ENCODE measurements around the gene MDM1. TPM values are rescaled to one million over a fixed set of nuclear protein-coding genes. Genes with fewer than 3 reads are reported as not detected.

Gene MDM1
- total RNA-seq, 1 experiment from 2014 or later, result 10.6 TPM

GRCh38 chr12:68358532-68359485 lies 26.6 kb upstream of the MDM1 start:
- Histone ChIP-seq H3K4me1 (ENCODE audit: insufficient read depth, low read length) (no peaks in the 10 kb centered on the region; the same call in 1 of the 2 replicates), H2BK20ac (ENCODE audit: low read depth, low read length, poor library complexity, severe bottlenecking) (no peak overlapping the region), H3K4me2 (ENCODE audit: insufficient read depth, insufficient read length, low read length) (peak overlapping the region; percentile 70), H3K79me2 (ENCODE audit: insufficient read depth, low read length) (no peaks in the 10 kb centered on the region; the same call in 1 of the 2 replicates), H2BK120ac (ENCODE audit: low read depth, low read length, poor library complexity, severe bottlenecking) (no peak overlapping the region), H3T11ph (ENCODE audit: low read length) (peak overlapping the region; percentile 62), H3K4ac (ENCODE audit: low read depth, low read length) (no peak overlapping the region; the same call in 1 of the 2 replicates), H2AK5ac (ENCODE audit: insufficient read length, low read length) (no peak overlapping the region), H3K9me3 (ENCODE audit: control insufficient read depth, low read depth, low read length) (no peaks in the 10 kb centered on the region), H3K18ac (ENCODE audit: insufficient read length, low read depth, low read length) (peak overlapping the region; percentile 86), H2AFZ (ENCODE audit: low read length) (peak overlapping the region; percentile 88), H4K8ac (replicated peaks; ENCODE audit: insufficient read length, low read depth, low read length) (no peak overlapping the region), H4K91ac (ENCODE audit: insufficient read length, low read depth, low read length) (no peak overlapping the region), H3K23me2 (ENCODE audit: insufficient read length, low read depth, low read length, poor library complexity, severe bottlenecking) (peaks cover 3% of the 10 kb centered on the region), H4K5ac (ENCODE audit: insufficient read length, low read depth, low read length) (no peak overlapping the region), H3K23ac (ENCODE audit: insufficient read length, low read depth, low read length) (no peak overlapping the region), H3K9ac (ENCODE audit: extremely low read depth, insufficient read length, low read length) (peak overlapping the region; percentile 29), H3K14ac (ENCODE audit: insufficient read depth, low read length) (peak overlapping the region; percentile 89; the same call in 1 of the 2 replicates), H4K20me1 (ENCODE audit: control insufficient read depth, insufficient read depth, insufficient read length) (no peaks in the 10 kb centered on the region), H2BK15ac (ENCODE audit: low read depth, low read length) (no peak overlapping the region), H3K27me3 (ENCODE audit: insufficient read depth, low read length) (no peaks in the 10 kb centered on the region), H3K27ac (ENCODE audit: insufficient read length, low read depth, low read length) (no peak overlapping the region), H2BK12ac (ENCODE audit: insufficient read length, low read depth, low read length) (no peak overlapping the region), H3K79me1 (ENCODE audit: insufficient read depth, low read depth, low read length, poor library complexity, severe bottlenecking) (no peaks in the 10 kb centered on the region), H2BK5ac (ENCODE audit: insufficient read length, low read length) (no peak overlapping the region), H3K56ac (ENCODE audit: insufficient read length, low read depth, low read length) (no peak overlapping the region)
- H3K27ac Mint-ChIP-seq, result peak overlapping the region; percentile 26 to 72 (median 56); a peak in 4 of 7 replicates
- peak; percentile 71 for TF ChIP-seq CTCF (conservative IDR thresholded peaks at IDR 0.05)
- DNase-seq, result peak; percentile 58
- peaks cover 14 to 25% of the 10 kb centered on the region in 2 experiments for H3K4me1 Mint-ChIP-seq
- no CpG with 5 or more reads among the region's 10 CpGs for WGBS (ENCODE audit: extremely low coverage, insufficient read length, low lambda C conversion rate)
- peak overlapping the region; percentile 34 to 43; a peak in 3 of 5 replicates for H3K4me3 Mint-ChIP-seq
- peaks cover 42% of the 10 kb centered on the region for H3K27me3 Mint-ChIP-seq (ENCODE audit: low read depth)
- H3K36me3 Mint-ChIP-seq (ENCODE audit: insufficient read depth in 1 of 3, low read depth in 3 of 3), result no peaks in the 10 kb centered on the region
- H3K9me3 Mint-ChIP-seq, result no peaks in the 10 kb centered on the region

Measured in H9 (cell line).